Vagina (tissue), 2 donors: ENCODE measurements around the gene PACS2.

Experiments used
- POLR2A ChIP-seq, 2 donors: fragments of 450-650 bp; IDR thresholded peaks; one replicate each; pipeline ENCODE4 v1.6.1; 2017; ENCODE audit warnings: antibody characterized with exemption in 2 of 2, mild to moderate bottlenecking in 2 of 2, moderate library complexity in 2 of 2
- POLR2AphosphoS5 ChIP-seq, 2 donors: sonication (generic); formaldehyde crosslinking; IDR thresholded peaks; one replicate each; pipeline ENCODE4 v1.9.0; 2017; ENCODE audit warnings: antibody characterized with exemption in 2 of 2, mild to moderate bottlenecking in 2 of 2, low read depth in 1 of 2; ENCODE audit not compliant: insufficient read depth in 1 of 2
- TF ChIP-seq, protein P1 (sequence below), 3 experiments: fragments of 450-650 bp in 2 of 3; fragments of 200-600 bp in 1 of 3; sonication (generic) in 1 of 3; IDR thresholded peaks; one replicate each; pipeline ENCODE4 v1.5.1; 2017 to 2019; ENCODE audit warnings: antibody characterized with exemption in 3 of 3, mild to moderate bottlenecking in 2 of 3, moderate library complexity in 2 of 3

DNA sequence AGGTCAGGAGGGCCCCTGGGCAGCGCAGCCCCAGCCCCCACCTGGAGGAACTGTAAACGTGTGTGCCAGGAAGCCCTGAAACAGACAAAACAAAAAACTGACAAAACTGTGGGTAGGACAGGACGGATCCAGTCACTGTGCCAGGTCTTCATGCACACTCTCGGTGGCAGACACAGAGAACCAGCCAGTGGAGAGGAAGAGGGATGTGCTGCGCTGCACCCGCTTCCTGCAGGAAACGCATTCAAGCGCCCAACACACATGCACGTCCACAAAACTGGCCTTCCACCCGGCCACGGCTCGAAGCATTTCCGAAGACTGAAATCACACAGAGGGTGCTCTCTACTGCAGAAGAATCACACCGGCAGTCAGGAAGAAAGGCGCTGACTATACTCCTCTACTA is 30.6 kb upstream of the PACS2 start:
- TF ChIP-seq, protein P1, sequence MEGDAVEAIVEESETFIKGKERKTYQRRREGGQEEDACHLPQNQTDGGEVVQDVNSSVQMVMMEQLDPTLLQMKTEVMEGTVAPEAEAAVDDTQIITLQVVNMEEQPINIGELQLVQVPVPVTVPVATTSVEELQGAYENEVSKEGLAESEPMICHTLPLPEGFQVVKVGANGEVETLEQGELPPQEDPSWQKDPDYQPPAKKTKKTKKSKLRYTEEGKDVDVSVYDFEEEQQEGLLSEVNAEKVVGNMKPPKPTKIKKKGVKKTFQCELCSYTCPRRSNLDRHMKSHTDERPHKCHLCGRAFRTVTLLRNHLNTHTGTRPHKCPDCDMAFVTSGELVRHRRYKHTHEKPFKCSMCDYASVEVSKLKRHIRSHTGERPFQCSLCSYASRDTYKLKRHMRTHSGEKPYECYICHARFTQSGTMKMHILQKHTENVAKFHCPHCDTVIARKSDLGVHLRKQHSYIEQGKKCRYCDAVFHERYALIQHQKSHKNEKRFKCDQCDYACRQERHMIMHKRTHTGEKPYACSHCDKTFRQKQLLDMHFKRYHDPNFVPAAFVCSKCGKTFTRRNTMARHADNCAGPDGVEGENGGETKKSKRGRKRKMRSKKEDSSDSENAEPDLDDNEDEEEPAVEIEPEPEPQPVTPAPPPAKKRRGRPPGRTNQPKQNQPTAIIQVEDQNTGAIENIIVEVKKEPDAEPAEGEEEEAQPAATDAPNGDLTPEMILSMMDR (IDR thresholded peaks at IDR 0.05), result no peak
- TF ChIP-seq POLR2A (IDR thresholded peaks at IDR 0.05), result no peak
- TF ChIP-seq POLR2AphosphoS5 (IDR thresholded peaks at IDR 0.05; ENCODE audit: insufficient read depth in 1 of 2, low read depth in 1 of 2), result no peak
